Ramos (cell line): Measurements from ENCODE around the gene SLC4A3.

Source experiments
- in situ Hi-C: fragments of 300-500 bp; cut with MboI; formaldehyde crosslinking; loops from one replicate; pipeline ENCODE4 v1.14.3; 2022; ENCODE audit warnings: low sequenced_read_pairs; ENCODE audit not compliant: unreplicated experiment

The SLC4A3 gene

GRCh38 chr2:219630770-219631405 lies 3.5 kb downstream of the SLC4A3 start:
- in situ Hi-C loops = no loop called here

GRCh38 chr2:219631406-219631891 lies 4.0 kb downstream of the SLC4A3 start:
- in situ Hi-C loops = no loop called here

GRCh38 chr2:219631904-219632759 lies 4.7 kb downstream of the SLC4A3 start:
- in situ Hi-C loops = no loop called here

GRCh38 chr2:219632760-219633105 lies 5.3 kb downstream of the SLC4A3 start:
- in situ Hi-C loops = no loop called here

DNA sequence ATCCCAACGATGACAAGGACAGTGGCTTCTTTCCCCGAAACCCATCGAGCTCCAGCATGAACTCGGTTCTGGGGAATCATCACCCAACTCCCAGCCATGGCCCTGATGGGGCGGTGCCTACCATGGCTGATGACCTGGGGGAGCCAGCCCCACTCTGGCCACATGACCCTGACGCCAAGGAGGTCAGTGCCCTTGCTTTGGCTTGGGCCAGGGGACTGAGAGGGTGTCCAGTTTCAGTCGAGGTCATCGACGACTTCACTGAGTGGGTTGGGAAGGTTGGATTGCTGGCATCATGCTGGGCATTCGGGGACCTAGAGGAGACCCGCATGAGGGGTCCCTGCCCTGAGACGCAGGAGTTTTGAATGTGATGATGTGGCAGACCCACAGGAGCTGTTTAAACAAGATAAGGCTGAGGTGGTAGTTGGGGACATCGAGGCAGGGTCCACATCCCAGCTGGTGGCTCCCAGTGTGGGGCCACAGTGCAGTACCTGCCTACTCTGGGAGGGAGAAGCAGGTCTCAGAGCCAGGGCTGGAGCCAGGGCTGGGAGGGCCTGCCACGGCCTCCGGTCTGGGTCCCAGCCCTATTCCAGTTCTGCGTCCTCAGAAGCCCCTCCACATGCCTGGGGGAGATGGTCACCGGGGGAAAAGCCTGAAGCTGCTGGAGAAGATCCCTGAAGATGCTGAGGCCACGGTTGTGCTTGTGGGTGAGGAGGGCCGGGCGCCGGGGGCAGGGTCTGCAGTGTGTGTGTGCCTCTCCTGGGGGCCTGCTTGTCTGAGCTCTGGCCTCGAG lies 6.0 kb downstream of the SLC4A3 start:
- in situ Hi-C loops = no loop called here

GRCh38 chr2:219634171-219634940 lies 6.9 kb downstream of the SLC4A3 start:
- in situ Hi-C loops = no loop called here

- in situ Hi-C loops = no loop called here
Observed at GRCh38 chr2:219634951-219635751, 7.7 kb downstream of the SLC4A3 start.

- in situ Hi-C loops = no loop called here
Observed at GRCh38 chr2:219636144-219636915, 8.9 kb downstream of the SLC4A3 start.

DNA sequence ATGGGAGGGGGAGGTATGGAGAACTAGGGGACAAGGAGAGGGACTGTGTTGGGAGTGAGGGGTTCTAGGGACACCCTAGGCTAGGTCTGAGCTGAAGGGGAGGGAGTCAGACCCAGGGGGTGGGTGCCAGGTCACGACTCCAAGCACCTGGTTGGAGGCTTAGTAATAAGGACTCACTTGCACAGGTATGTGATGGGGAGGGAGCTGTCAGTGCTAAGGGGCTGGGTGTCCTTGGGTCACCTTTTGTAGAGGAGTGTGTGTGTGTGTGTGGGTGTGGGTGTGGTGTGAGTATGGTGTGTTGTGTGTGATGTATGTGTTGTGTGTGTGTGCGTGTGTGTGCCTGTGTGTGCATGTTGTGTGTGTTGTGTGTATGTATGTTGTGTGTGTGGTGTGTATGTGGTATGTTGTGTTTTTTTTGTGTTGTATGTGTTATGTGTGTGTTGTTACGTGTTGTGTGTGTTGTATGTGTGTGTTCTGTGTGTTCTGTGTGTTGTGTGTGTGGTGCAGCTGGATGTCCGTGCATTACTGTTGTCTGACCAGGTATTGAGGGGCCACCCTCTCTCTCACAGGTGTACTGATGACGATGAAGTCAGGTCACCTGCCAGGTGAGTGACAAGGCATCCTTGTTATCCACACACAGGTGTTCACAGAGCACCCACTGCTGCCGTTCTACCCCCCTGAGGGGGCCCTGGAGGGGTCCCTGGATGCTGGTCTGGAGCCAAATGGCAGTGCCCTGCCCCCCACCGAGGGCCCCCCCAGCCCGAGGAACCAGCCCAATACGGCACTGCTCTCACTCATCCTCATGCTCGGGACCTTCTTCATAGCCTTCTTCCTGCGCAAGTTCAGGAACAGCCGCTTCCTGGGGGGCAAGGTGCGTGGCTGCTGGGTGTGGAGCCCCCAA lies 9.8 kb downstream of the SLC4A3 start:
- in situ Hi-C loops = no loop called here

- in situ Hi-C loops = no loop called here
Observed at GRCh38 chr2:219637842-219638185, 10.4 kb downstream of the SLC4A3 start.

- in situ Hi-C loops = no loop called here
Observed at GRCh38 chr2:219638217-219638947, 11.0 kb downstream of the SLC4A3 start.

- in situ Hi-C loops = no loop called here
Observed at GRCh38 chr2:219638948-219639755, 11.7 kb downstream of the SLC4A3 start.

DNA sequence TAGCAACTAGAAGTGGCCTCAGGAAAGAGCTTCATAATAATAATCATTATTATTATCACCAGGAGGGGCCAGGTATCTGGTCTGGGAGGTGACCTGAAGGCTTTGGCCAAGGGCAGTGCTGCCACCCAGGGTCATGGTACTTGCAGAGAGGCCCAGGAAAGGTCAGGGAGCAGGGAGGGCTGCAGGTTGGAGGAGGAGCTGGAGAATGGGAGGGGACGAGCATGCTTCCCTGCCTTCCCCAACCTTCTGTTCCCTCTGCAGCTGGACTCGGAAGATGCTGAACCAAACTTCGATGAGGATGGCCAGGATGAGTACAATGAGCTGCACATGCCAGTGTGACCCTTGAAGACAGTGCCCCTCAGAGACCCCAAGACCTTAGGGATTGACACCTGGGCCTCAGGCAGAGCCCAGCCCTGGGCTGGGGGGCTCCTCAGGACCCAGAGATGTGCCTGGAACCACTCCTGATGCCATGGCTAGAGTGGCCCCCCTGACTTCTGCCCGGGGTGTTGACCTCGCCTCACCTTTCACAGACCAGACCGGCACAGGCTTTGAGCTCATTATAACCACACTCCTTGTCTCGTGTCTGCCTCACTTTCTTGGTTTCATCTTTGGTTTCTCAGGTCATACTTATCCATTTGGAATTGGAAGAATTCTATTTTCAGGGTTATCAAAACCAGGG lies 14.1 kb downstream of the SLC4A3 start:
- in situ Hi-C loops = loop anchor here (5.0 kb wide), 1 partner anchor 109 kb away; no protein-coding TSS in a partner anchor

DNA sequence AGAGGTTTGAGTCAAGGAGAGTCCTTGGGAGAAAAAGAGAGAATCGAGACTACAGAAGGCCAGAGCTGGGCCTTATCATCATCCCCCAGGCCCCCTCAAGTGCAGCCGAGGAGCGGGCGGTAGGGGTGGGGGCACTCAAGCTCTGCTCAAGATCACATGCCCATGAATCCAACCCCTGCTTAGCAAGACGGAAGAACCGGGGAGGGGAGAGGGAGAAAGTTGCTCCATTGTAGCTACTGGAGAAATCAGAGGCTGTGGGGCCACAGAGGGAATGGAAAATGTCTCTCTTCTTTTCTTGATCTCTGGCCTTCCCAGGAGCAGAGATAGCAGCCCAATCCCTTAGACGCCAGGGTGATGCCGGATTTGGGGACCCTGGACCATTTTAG lies 14.6 kb downstream of the SLC4A3 start:
- in situ Hi-C loops = loop anchor here (5.0 kb wide), 1 partner anchor 110 kb away; no protein-coding TSS in a partner anchor

DNA sequence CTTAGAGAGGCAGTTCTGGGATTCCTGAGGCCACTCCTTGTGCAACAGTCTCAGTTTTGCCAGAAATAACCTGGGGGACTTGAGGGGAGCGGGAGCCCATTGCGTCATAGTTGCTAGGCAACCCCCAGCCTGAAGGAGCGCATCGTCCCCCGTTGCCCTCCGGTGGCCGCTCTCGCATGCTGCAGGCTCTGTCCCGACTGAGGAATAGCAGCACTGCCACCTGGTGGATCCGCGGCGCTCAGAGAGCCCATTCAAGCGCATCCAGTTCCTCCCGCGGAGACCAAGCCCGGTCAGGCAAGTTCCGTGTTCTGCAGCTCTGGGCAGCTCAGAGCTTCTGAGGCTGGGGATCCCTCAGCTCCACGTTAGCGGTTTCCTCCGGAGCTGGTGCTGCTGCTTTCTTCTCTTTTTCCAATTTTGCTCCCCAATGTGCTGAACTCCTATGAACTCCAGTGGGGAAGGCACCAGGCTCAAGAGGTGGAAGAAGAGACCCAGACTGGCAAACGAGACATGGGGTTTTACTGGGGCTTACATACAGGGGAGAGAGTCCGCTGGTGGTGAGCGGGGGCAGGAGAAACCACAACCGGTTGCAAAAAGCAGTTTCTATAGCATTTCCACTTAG lies 15.1 kb downstream of the SLC4A3 start:
- in situ Hi-C loops = loop anchor here (5.0 kb wide), 1 partner anchor 110 kb away; no protein-coding TSS in a partner anchor
